K562 (cell line): ENCODE measurements around the gene RNF187. TPM values are rescaled to one million over a fixed set of nuclear protein-coding genes. Genes with fewer than 3 reads are reported as not detected.

Source experiments
- ADNP ChIP-seq: fragments of 200-800 bp; sonication (Bioruptor generic); IDR thresholded peaks from 2 replicates; pipeline ENCODE4 v1.6.1; 2016; ENCODE audit warnings: missing genetic modification characterization, missing compliant biosample characterization
- ATF7 ChIP-seq: fragments of 450-650 bp; IDR thresholded peaks from 2 replicates; pipeline ENCODE4 v1.7.1; 2014; ENCODE audit warnings: mild to moderate bottlenecking, moderate library complexity
- C11orf30 ChIP-seq: fragments of 450-650 bp; IDR thresholded peaks from 2 replicates; pipeline ENCODE4 v1.6.1; 2016; ENCODE audit warnings: low read depth, mild to moderate bottlenecking
- ETV6 ChIP-seq, 3 experiments: fragments of 150-350 bp in 1 of 3; sonication (generic) in 1 of 3; formaldehyde crosslinking in 1 of 3; IDR thresholded peaks; 2 replicates each; pipeline versions ENCODE4 v1.6.1 to v1.8.0; 2014 to 2022; ENCODE audit warnings: borderline replicate concordance in 2 of 3, low read depth in 2 of 3, antibody characterized with exemption in 1 of 3, low read length in 1 of 3, mild to moderate bottlenecking in 1 of 3, missing genetic modification reagents in 1 of 3
- GTF2E2 ChIP-seq: fragments of 200-800 bp; sonication (Bioruptor generic); IDR thresholded peaks from 2 replicates; pipeline ENCODE4 v1.6.1; 2016; ENCODE audit warnings: missing genetic modification characterization, missing compliant biosample characterization
- MTF1 ChIP-seq: fragments of 250-450 bp; sonication (Bioruptor Pico); IDR thresholded peaks from 2 replicates; pipeline ENCODE4 v1.9.0; 2021; ENCODE audit warnings: moderate library complexity, mild to moderate bottlenecking, inconsistent platforms, borderline replicate concordance
- OTX1 ChIP-seq: fragments of 450-650 bp; formaldehyde crosslinking; IDR thresholded peaks from 2 replicates; pipeline ENCODE4 v1.4.0; 2022; ENCODE audit warnings: mild to moderate bottlenecking
- PHB ChIP-seq: fragments of 250-450 bp; sonication (Bioruptor Pico); IDR thresholded peaks from 2 replicates; pipeline ENCODE4 v1.5.0; 2021
- POLR2AphosphoS5 ChIP-seq: IDR thresholded peaks from 2 replicates; pipeline ENCODE4 v1.6.1; 2011; ENCODE audit warnings: mild to moderate bottlenecking, low read depth, low read length, moderate library complexity; ENCODE audit not compliant: control insufficient read depth, insufficient read depth
- POLR2H ChIP-seq: IDR thresholded peaks from 2 replicates; pipeline ENCODE4 v1.6.1; 2016; ENCODE audit warnings: missing genetic modification characterization, low read depth, mild to moderate bottlenecking, control low read depth, missing compliant biosample characterization, moderate library complexity
- TCFL5 ChIP-seq: fragments of 250-450 bp; sonication (Bioruptor Pico); conservative IDR thresholded peaks from 2 replicates; pipeline ENCODE4 v1.6.1; 2021; ENCODE audit warnings: mild to moderate bottlenecking, moderate library complexity, matching md5 sums
- TGIF2 ChIP-seq: sonication (generic); formaldehyde crosslinking; IDR thresholded peaks from 2 replicates; pipeline ENCODE4 v1.8.1; 2022; ENCODE audit warnings: mild to moderate bottlenecking, missing genetic modification reagents, moderate library complexity
- ZNF217 ChIP-seq: sonication (generic); formaldehyde crosslinking; IDR thresholded peaks from 2 replicates; pipeline ENCODE4 v1.8.0; 2022; ENCODE audit warnings: mild to moderate bottlenecking, missing genetic modification reagents
- ZNF253 ChIP-seq: fragments of 250-450 bp; sonication (Bioruptor Pico); conservative IDR thresholded peaks from 2 replicates; pipeline ENCODE4 v1.6.1; 2021; ENCODE audit warnings: mild to moderate bottlenecking
- polyA plus RNA-seq, 8 experiments: library from polyadenylated mRNA; depleted of rRNA in 4 of 8; stranded (reverse) in 5 of 8; unstranded in 3 of 8; fragments of >200 nt; fragmentation: Nextera tagmentation in 2 of 8; fragmentation: Illumina TruSeq in 1 of 8; extraction: Ambion mirVana in 2 of 8; extraction: Trizol in 1 of 8; gene quantifications; 2 replicates each; pipeline versions ENCODE4 v1.2.1 to v1.2.3, GENCODE V29; 2011 to 2014; ENCODE audit warnings: inconsistent platforms in 1 of 8, missing spikeins in 1 of 8
- total RNA-seq, 7 experiments: library from RNA; depleted of rRNA in 6 of 7; stranded (reverse); fragments of >200 nt in 6 of 7; fragmentation: Illumina TruSeq in 2 of 7; extraction: Trizol in 2 of 7; gene quantifications; 2 replicates each; pipeline versions ENCODE4 v1.2.1 to v1.2.3, GENCODE V29; 2011 to 2021; ENCODE audit warnings: low replicate concordance in 1 of 7
- TF ChIP-seq, protein P1 (sequence below): fragments of 150-350 bp; IDR thresholded peaks from 2 replicates; pipeline ENCODE4 v1.6.1; 2014; ENCODE audit warnings: low read depth, mild to moderate bottlenecking, low read length, borderline replicate concordance
- TF ChIP-seq, protein P2 (sequence below): fragments of 250-450 bp; sonication (Bioruptor Pico); IDR thresholded peaks from 2 replicates; pipeline ENCODE4 v1.8.0; 2022; ENCODE audit warnings: inconsistent platforms
- TF ChIP-seq, protein P3 (sequence below): fragments of 250-450 bp; sonication (Bioruptor Pico); IDR thresholded peaks from 2 replicates; pipeline ENCODE4 v1.5.0; 2020; ENCODE audit warnings: mild to moderate bottlenecking, borderline replicate concordance
- TF ChIP-seq, protein P4 (sequence below): sonication (generic); formaldehyde crosslinking; IDR thresholded peaks from 2 replicates; pipeline ENCODE4 v1.8.0; 2023; ENCODE audit warnings: mild to moderate bottlenecking, missing genetic modification reagents

Gene RNF187
- total and polyA plus RNA-seq, 9 of the 15 experiments (the other 6 are each of a cell fraction or from before 2014, with no cell fraction given): 2.3 to 119 (median 41.9) TPM

DNA sequence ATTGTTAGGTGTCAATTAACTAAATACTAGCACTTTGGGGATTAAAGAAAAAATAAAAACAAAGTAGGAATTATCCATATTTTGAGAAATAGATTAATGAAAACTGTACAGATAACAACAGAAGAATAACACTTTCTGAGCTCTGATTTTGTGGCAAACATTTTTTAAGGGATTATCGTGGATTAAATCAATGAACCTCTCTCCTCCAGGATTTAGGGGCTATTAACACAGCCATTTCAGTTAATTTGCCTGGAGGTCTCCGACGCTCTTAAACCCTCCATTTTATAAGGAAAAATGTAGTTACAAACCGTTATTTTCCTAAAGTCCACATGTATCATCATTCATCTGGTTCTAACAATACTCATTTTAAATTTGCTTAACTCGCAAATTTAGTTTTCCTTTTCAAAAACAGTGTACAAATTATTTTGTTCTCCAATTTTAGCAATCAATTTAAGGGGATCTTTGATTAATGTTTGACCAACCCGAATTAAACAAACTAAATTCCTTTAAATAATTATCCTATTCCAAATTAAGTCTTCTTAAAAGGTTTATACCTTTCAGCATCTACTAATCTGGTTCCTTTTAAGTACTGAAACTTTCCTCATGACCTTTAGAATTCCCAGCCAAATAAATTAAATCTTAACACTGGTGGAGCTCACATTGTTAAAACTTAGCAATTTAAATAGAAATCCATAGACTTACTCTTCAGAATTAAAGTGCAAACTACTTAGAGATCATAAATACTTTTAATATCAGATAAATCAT, 30.7 kb upstream of the RNF187 start (continued):
- TF ChIP-seq, protein P1, sequence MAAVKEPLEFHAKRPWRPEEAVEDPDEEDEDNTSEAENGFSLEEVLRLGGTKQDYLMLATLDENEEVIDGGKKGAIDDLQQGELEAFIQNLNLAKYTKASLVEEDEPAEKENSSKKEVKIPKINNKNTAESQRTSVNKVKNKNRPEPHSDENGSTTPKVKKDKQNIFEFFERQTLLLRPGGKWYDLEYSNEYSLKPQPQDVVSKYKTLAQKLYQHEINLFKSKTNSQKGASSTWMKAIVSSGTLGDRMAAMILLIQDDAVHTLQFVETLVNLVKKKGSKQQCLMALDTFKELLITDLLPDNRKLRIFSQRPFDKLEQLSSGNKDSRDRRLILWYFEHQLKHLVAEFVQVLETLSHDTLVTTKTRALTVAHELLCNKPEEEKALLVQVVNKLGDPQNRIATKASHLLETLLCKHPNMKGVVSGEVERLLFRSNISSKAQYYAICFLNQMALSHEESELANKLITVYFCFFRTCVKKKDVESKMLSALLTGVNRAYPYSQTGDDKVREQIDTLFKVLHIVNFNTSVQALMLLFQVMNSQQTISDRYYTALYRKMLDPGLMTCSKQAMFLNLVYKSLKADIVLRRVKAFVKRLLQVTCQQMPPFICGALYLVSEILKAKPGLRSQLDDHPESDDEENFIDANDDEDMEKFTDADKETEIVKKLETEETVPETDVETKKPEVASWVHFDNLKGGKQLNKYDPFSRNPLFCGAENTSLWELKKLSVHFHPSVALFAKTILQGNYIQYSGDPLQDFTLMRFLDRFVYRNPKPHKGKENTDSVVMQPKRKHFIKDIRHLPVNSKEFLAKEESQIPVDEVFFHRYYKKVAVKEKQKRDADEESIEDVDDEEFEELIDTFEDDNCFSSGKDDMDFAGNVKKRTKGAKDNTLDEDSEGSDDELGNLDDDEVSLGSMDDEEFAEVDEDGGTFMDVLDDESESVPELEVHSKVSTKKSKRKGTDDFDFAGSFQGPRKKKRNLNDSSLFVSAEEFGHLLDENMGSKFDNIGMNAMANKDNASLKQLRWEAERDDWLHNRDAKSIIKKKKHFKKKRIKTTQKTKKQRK: no peak
- no peak for TF ChIP-seq ADNP (tag)
- TF ChIP-seq MTF1 (CRISPR knock-in tag): no peak
- peak; percentile 55 for TF ChIP-seq POLR2H (tag)
- TF ChIP-seq, protein P2, sequence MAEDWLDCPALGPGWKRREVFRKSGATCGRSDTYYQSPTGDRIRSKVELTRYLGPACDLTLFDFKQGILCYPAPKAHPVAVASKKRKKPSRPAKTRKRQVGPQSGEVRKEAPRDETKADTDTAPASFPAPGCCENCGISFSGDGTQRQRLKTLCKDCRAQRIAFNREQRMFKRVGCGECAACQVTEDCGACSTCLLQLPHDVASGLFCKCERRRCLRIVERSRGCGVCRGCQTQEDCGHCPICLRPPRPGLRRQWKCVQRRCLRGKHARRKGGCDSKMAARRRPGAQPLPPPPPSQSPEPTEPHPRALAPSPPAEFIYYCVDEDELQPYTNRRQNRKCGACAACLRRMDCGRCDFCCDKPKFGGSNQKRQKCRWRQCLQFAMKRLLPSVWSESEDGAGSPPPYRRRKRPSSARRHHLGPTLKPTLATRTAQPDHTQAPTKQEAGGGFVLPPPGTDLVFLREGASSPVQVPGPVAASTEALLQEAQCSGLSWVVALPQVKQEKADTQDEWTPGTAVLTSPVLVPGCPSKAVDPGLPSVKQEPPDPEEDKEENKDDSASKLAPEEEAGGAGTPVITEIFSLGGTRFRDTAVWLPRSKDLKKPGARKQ (CRISPR knock-in tag): no peak
- TF ChIP-seq C11orf30: peak; percentile 81
- TF ChIP-seq, protein P3, sequence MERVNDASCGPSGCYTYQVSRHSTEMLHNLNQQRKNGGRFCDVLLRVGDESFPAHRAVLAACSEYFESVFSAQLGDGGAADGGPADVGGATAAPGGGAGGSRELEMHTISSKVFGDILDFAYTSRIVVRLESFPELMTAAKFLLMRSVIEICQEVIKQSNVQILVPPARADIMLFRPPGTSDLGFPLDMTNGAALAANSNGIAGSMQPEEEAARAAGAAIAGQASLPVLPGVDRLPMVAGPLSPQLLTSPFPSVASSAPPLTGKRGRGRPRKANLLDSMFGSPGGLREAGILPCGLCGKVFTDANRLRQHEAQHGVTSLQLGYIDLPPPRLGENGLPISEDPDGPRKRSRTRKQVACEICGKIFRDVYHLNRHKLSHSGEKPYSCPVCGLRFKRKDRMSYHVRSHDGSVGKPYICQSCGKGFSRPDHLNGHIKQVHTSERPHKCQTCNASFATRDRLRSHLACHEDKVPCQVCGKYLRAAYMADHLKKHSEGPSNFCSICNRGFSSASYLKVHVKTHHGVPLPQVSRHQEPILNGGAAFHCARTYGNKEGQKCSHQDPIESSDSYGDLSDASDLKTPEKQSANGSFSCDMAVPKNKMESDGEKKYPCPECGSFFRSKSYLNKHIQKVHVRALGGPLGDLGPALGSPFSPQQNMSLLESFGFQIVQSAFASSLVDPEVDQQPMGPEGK (CRISPR knock-in tag): no peak
- TF ChIP-seq OTX1 (CRISPR knock-in tag): no peak
- TF ChIP-seq POLR2AphosphoS5: peak; percentile 13; the same call in 1 of the 2 replicates
- TF ChIP-seq ETV6 (IDR thresholded peaks at IDR 0.05; ENCODE audit: borderline replicate concordance in 1 of 2, low read depth in 2 of 2, low read length in 1 of 2): no peak
- no peak for TF ChIP-seq ETV6 (CRISPR knock-in tag; IDR thresholded peaks at IDR 0.05; ENCODE audit: borderline replicate concordance)
- no peak for TF ChIP-seq ZNF253
- TF ChIP-seq, protein P4, sequence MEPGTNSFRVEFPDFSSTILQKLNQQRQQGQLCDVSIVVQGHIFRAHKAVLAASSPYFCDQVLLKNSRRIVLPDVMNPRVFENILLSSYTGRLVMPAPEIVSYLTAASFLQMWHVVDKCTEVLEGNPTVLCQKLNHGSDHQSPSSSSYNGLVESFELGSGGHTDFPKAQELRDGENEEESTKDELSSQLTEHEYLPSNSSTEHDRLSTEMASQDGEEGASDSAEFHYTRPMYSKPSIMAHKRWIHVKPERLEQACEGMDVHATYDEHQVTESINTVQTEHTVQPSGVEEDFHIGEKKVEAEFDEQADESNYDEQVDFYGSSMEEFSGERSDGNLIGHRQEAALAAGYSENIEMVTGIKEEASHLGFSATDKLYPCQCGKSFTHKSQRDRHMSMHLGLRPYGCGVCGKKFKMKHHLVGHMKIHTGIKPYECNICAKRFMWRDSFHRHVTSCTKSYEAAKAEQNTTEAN (CRISPR knock-in tag): no peak
- TF ChIP-seq ZNF217 (CRISPR knock-in tag): no peak
- 0 out of 2 replicates have a peak, but pooled peaks have one; percentile 54 for TF ChIP-seq GTF2E2 (tag)
- no peak for TF ChIP-seq ATF7
- TF ChIP-seq PHB (CRISPR knock-in tag): no peak
- TF ChIP-seq TCFL5: no peak
- TF ChIP-seq TGIF2: peak; percentile 55; the same call in 1 of the 2 replicates
